B cell (primary cell): ENCODE results near the gene SH2D3C.

ENCODE experiments used
- CTCF ChIP-seq: fragments of 200-600 bp; IDR thresholded peaks from one replicate; pipeline ENCODE4 v1.8.0; 2022; ENCODE audit warnings: antibody characterized with exemption, mild to moderate bottlenecking
- EZH2 ChIP-seq: IDR thresholded peaks from 2 replicates; pipeline ENCODE4 v1.6.1; 2012; ENCODE audit warnings: borderline replicate concordance, low read depth, mild to moderate bottlenecking, moderate library complexity, low read length; ENCODE audit not compliant: insufficient read depth, poor library complexity, severe bottlenecking

- TF ChIP-seq CTCF, result no peak
- TF ChIP-seq EZH2, result no peak
Observed at GRCh38 chr9:127825319-127826051, 47.0 kb upstream of the SH2D3C start.
